K562 (cell line): ENCODE results near the gene STAT4. TPM values are rescaled to one million over a fixed set of nuclear protein-coding genes. Genes with fewer than 3 reads are reported as not detected.

ENCODE experiments used
- ARNT ChIP-seq, 2 experiments: fragments of 450-650 bp; IDR thresholded peaks; 2 replicates each; pipeline ENCODE4 v1.6.1; 2016; ENCODE audit warnings: mild to moderate bottlenecking in 1 of 2
- CCNT2 ChIP-seq: IDR thresholded peaks from 2 replicates; pipeline ENCODE4 v1.6.1; 2011; ENCODE audit warnings: borderline replicate concordance, low read depth, mild to moderate bottlenecking, moderate library complexity, mixed read lengths, low read length; ENCODE audit not compliant: insufficient read length; ENCODE audit errors: extremely low read depth
- CXXC5 ChIP-seq: fragments of 250-450 bp; sonication (Bioruptor Pico); IDR thresholded peaks from 2 replicates; pipeline ENCODE4 v1.8.0; 2022; ENCODE audit warnings: inconsistent platforms, mild to moderate bottlenecking, moderate library complexity
- FOXJ2 ChIP-seq: fragments of 200-800 bp; sonication (Bioruptor generic); IDR thresholded peaks from 2 replicates; pipeline ENCODE4 v1.6.1; 2016; ENCODE audit warnings: missing genetic modification characterization, missing compliant biosample characterization
- HDAC8 ChIP-seq: fragments of 450-650 bp; IDR thresholded peaks from 2 replicates; pipeline ENCODE4 v1.6.1; 2016; ENCODE audit warnings: mild to moderate bottlenecking, missing genetic modification characterization, moderate library complexity, missing compliant biosample characterization
- HNRNPH1 ChIP-seq: fragments of 200-400 bp; formaldehyde crosslinking; optimal IDR thresholded peaks from 2 replicates; pipeline ENCODE3; 2017; ENCODE audit warnings: low read depth, mild to moderate bottlenecking, low read length, moderate library complexity
- KDM4B ChIP-seq, 2 experiments: fragments of 450-650 bp in 1 of 2; sonication (generic) in 1 of 2; IDR thresholded peaks; 2 replicates each; pipeline ENCODE4 v1.6.1; 2016 to 2017; ENCODE audit warnings: borderline replicate concordance in 2 of 2, antibody characterized with exemption in 1 of 2, low read depth in 1 of 2, mild to moderate bottlenecking in 1 of 2
- MEF2D ChIP-seq: conservative IDR thresholded peaks from 2 replicates; pipeline ENCODE4 v1.6.1; 2016; ENCODE audit warnings: low read depth, missing genetic modification characterization, missing compliant biosample characterization
- PCBP2 ChIP-seq: fragments of 200-400 bp; formaldehyde crosslinking; IDR thresholded peaks from 2 replicates; pipeline ENCODE4 v1.6.1; 2018; ENCODE audit warnings: low read length, low read depth, mild to moderate bottlenecking, moderate library complexity; ENCODE audit not compliant: poor library complexity, severe bottlenecking
- PHB2 ChIP-seq: fragments of 450-650 bp; IDR thresholded peaks from 2 replicates; pipeline ENCODE4 v1.6.1; 2017; ENCODE audit warnings: low read depth
- RAD51 ChIP-seq: fragments of 450-650 bp; IDR thresholded peaks from 2 replicates; pipeline ENCODE4 v1.7.1; 2016; ENCODE audit warnings: low read depth, mild to moderate bottlenecking, borderline replicate concordance
- RNF2 ChIP-seq: sonication (generic); IDR thresholded peaks from 2 replicates; pipeline ENCODE4 v1.6.1; 2016
- RUNX1 ChIP-seq: sonication (generic); IDR thresholded peaks from 2 replicates; pipeline ENCODE4 v1.6.1; 2016; ENCODE audit warnings: antibody characterized with exemption, low read depth
- SETDB1 ChIP-seq: IDR thresholded peaks from one replicate; pipeline ENCODE4 v1.6.1; 2012; ENCODE audit warnings: low read length, control low read depth, inconsistent platforms
- SIN3A ChIP-seq, 2 experiments: fragments of 150-350 bp in 1 of 2; IDR thresholded peaks; 2 replicates each; pipeline ENCODE4 v1.6.1; 2011 to 2016; ENCODE audit warnings: borderline replicate concordance in 2 of 2, low read depth in 2 of 2, low read length in 2 of 2, mild to moderate bottlenecking in 2 of 2, moderate library complexity in 2 of 2; ENCODE audit not compliant: control insufficient read depth in 1 of 2
- ZNF232 ChIP-seq: sonication (generic); formaldehyde crosslinking; IDR thresholded peaks from 2 replicates; pipeline ENCODE4 v1.8.0; 2022; ENCODE audit warnings: mild to moderate bottlenecking, missing genetic modification reagents
- ZNF589 ChIP-seq: fragments of 200-800 bp; sonication (Bioruptor generic); IDR thresholded peaks from 2 replicates; pipeline ENCODE4 v1.6.1; 2016; ENCODE audit warnings: low read depth, missing genetic modification characterization, missing compliant biosample characterization
- polyA plus RNA-seq, 8 experiments: library from polyadenylated mRNA; depleted of rRNA in 4 of 8; stranded (reverse) in 5 of 8; unstranded in 3 of 8; fragments of >200 nt; fragmentation: Nextera tagmentation in 2 of 8; fragmentation: Illumina TruSeq in 1 of 8; extraction: Ambion mirVana in 2 of 8; extraction: Trizol in 1 of 8; gene quantifications; 2 replicates each; pipeline versions ENCODE4 v1.2.1 to v1.2.3, GENCODE V29; 2011 to 2014; ENCODE audit warnings: inconsistent platforms in 1 of 8, missing spikeins in 1 of 8
- total RNA-seq, 7 experiments: library from RNA; depleted of rRNA in 6 of 7; stranded (reverse); fragments of >200 nt in 6 of 7; fragmentation: Illumina TruSeq in 2 of 7; extraction: Trizol in 2 of 7; gene quantifications; 2 replicates each; pipeline versions ENCODE4 v1.2.1 to v1.2.3, GENCODE V29; 2011 to 2021; ENCODE audit warnings: low replicate concordance in 1 of 7
- TF ChIP-seq, protein P1 (sequence below), 2 experiments: fragments of 450-650 bp; formaldehyde crosslinking in 1 of 2; IDR thresholded peaks; 2 replicates each; pipeline versions ENCODE4 v1.4.0 to v1.6.1; 2014 to 2020; ENCODE audit warnings: mild to moderate bottlenecking in 2 of 2, borderline replicate concordance in 1 of 2, low read depth in 1 of 2
- TF ChIP-seq, protein P2 (sequence below): fragments of 450-650 bp; formaldehyde crosslinking; IDR thresholded peaks from 2 replicates; pipeline ENCODE4 v1.4.0; 2020; ENCODE audit warnings: mild to moderate bottlenecking, moderate library complexity

Gene STAT4
- total and polyA plus RNA-seq, 9 of the 15 experiments (the other 6 are each of a cell fraction or from before 2014, with no cell fraction given) = 0.01 to 0.06 (median 0.03) TPM; not detected in 6

DNA sequence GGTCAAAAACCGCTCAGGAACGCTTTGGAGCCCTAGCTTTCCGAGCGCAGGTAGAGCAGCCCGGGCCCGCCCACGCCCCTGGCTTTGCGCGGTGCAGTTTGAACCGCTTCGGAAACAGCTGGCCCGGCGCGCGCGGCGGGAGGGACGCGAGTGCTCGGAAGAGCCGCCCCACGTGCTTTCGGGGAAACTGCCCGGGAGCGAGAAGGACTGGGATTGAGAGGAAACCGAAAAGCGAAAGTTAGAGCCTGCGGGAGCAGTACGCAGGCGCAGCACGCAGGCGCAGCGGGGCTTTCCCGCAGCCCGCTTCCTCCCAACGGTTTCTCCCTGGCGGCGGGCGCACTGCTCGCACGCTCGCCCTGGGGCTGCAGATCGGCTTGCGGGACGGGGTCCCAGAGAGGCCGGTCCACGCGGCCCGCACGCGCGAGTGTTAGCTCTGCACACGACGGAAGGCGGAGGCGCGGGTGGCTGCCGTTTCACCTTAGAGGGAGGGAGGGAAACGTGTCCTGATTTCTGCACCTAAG is 130.5 kb downstream of the STAT4 start (continued):
- TF ChIP-seq, protein P1, sequence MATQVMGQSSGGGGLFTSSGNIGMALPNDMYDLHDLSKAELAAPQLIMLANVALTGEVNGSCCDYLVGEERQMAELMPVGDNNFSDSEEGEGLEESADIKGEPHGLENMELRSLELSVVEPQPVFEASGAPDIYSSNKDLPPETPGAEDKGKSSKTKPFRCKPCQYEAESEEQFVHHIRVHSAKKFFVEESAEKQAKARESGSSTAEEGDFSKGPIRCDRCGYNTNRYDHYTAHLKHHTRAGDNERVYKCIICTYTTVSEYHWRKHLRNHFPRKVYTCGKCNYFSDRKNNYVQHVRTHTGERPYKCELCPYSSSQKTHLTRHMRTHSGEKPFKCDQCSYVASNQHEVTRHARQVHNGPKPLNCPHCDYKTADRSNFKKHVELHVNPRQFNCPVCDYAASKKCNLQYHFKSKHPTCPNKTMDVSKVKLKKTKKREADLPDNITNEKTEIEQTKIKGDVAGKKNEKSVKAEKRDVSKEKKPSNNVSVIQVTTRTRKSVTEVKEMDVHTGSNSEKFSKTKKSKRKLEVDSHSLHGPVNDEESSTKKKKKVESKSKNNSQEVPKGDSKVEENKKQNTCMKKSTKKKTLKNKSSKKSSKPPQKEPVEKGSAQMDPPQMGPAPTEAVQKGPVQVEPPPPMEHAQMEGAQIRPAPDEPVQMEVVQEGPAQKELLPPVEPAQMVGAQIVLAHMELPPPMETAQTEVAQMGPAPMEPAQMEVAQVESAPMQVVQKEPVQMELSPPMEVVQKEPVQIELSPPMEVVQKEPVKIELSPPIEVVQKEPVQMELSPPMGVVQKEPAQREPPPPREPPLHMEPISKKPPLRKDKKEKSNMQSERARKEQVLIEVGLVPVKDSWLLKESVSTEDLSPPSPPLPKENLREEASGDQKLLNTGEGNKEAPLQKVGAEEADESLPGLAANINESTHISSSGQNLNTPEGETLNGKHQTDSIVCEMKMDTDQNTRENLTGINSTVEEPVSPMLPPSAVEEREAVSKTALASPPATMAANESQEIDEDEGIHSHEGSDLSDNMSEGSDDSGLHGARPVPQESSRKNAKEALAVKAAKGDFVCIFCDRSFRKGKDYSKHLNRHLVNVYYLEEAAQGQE (IDR thresholded peaks at IDR 0.05; ENCODE audit: borderline replicate concordance) = peak; percentile 99
- TF ChIP-seq, protein P1 (CRISPR knock-in tag; IDR thresholded peaks at IDR 0.05; ENCODE audit: low read depth) = no peak; the same call in 1 of the 2 replicates
- TF ChIP-seq KDM4B (IDR thresholded peaks at IDR 0.05; ENCODE audit: borderline replicate concordance in 2 of 2, low read depth in 1 of 2) (no peak; a peak in 1 of 4 replicates), FOXJ2 (0 out of 2 replicates have a peak, but pooled peaks have one; percentile 61), ZNF589 (no peak), PCBP2 (no peak), RAD51 (peak; percentile 70), SETDB1 (no peak), ARNT (IDR thresholded peaks at IDR 0.05) (no peak), CXXC5 (CRISPR knock-in tag) (peak; percentile 95), HNRNPH1 (no peak), RNF2 (peak; percentile 94), MEF2D (tag) (no peak), PHB2 (no peak), CCNT2 (peak; percentile 97), HDAC8 (no peak), ZNF232 (peak; percentile 77; the same call in 1 of the 2 replicates), SIN3A (IDR thresholded peaks at IDR 0.05; ENCODE audit: borderline replicate concordance in 2 of 2, control insufficient read depth in 1 of 2, low read depth in 2 of 2, low read length in 2 of 2) (peak; percentile 96 to 99), RUNX1 (no peak; the same call in 1 of the 2 replicates)
- TF ChIP-seq, protein P2, sequence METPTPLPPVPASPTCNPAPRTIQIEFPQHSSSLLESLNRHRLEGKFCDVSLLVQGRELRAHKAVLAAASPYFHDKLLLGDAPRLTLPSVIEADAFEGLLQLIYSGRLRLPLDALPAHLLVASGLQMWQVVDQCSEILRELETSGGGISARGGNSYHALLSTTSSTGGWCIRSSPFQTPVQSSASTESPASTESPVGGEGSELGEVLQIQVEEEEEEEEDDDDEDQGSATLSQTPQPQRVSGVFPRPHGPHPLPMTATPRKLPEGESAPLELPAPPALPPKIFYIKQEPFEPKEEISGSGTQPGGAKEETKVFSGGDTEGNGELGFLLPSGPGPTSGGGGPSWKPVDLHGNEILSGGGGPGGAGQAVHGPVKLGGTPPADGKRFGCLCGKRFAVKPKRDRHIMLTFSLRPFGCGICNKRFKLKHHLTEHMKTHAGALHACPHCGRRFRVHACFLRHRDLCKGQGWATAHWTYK (CRISPR knock-in tag) = 0 out of 2 replicates have a peak, but pooled peaks have one; percentile 30
